K562 (cell line): Measurements from ENCODE around the gene MAP4K5. TPM values are rescaled to one million over a fixed set of nuclear protein-coding genes. Genes with fewer than 3 reads are reported as not detected.

ENCODE experiments used
- ATAC-seq: fragments of 200-7000 bp; cut with Tn5 transposase; 3 replicates; pipeline ENCODE4 v1.9.1; 2020; ENCODE audit warnings: moderate library complexity
- BruUV-seq: library from RNA; stranded (reverse); fragments of 400-500 nt; replicated peaks from 2 replicates; lab custom pipeline; 2021; lab: Mats Ljungman, UMichigan
- CTCF ChIA-PET: fragments of 300-600 bp; formaldehyde crosslinking; extraction: SDS; loops from one replicate; lab custom pipeline; 2021; ENCODE audit warnings: low intra/inter-chr PET ratio; lab: Yijun Ruan, JAX
- POLR2A ChIA-PET: fragments of 300-600, 350-650 bp; sonication (Branson Sonifier 250); formaldehyde crosslinking; extraction: SDS; loops from one replicate; lab custom pipeline; 2021; ENCODE audit warnings: antibody characterized with exemption, inconsistent platforms; lab: Yijun Ruan, JAX
- DNase-seq, 4 experiments: peaks; one replicate each; pipeline versions ENCODE4 v3.0.0 to v3.0.0-alpha.2; 2011 to 2018; ENCODE audit warnings: low spot score in 3 of 4, mixed read lengths in 3 of 4; ENCODE audit errors: extremely low read depth in 1 of 4
- FAIRE-seq: peaks from 2 replicates; lab custom pipeline; 2011; peaks lifted over from hg19 to GRCh38; lab: Jason Lieb, UNC
- H2AFZ ChIP-seq: 2 replicates; pipeline ENCODE4 v1.6.0; 2011; ENCODE audit warnings: low read depth, low read length, control low read depth, inconsistent platforms
- H3K27ac ChIP-seq: fragments of 200-600 bp; 3 replicates; pipeline ENCODE4 v1.8.0; 2011; ENCODE audit warnings: low read depth, mild to moderate bottlenecking, control low read depth, inconsistent platforms, low read length, moderate library complexity, mixed read lengths; ENCODE audit errors: extremely low read depth
- H3K27me3 ChIP-seq, 2 experiments: fragments of 300-600 bp in 1 of 2; 2 replicates in 1 of 2; 3 replicates in 1 of 2; pipeline versions ENCODE4 v1.6.0 to v1.8.0; 2011; ENCODE audit warnings: inconsistent platforms in 2 of 2, low read length in 2 of 2, mild to moderate bottlenecking in 1 of 2, mixed read lengths in 1 of 2, moderate library complexity in 1 of 2; ENCODE audit not compliant: control insufficient read depth in 2 of 2, insufficient read depth in 2 of 2
- H3K36me3 ChIP-seq: fragments of 300-600 bp; 3 replicates; pipeline ENCODE4 v1.8.0; 2011; ENCODE audit warnings: mild to moderate bottlenecking, low read length, inconsistent platforms; ENCODE audit not compliant: control insufficient read depth, insufficient read depth
- H3K4me1 ChIP-seq, 2 experiments: fragments of 200-600 bp in 1 of 2; replicated peaks in 1 of 2; 2 replicates in 1 of 2; 3 replicates in 1 of 2; pipeline versions ENCODE4 v1.5.1 to v1.8.0; 2011; ENCODE audit warnings: inconsistent platforms in 2 of 2, low read length in 2 of 2, mild to moderate bottlenecking in 1 of 2, mixed read lengths in 1 of 2, moderate library complexity in 1 of 2; ENCODE audit not compliant: control insufficient read depth in 2 of 2, insufficient read depth in 2 of 2
- H3K4me2 ChIP-seq: 2 replicates; pipeline ENCODE4 v1.6.1; 2011; ENCODE audit warnings: low read length, control low read depth, inconsistent platforms, mixed read lengths; ENCODE audit not compliant: insufficient read depth
- H3K4me3 ChIP-seq: fragments of 200-600 bp; sonication (generic), shearing (Covaris generic); 2 replicates; pipeline ENCODE4 v1.5.1; 2016; ENCODE audit warnings: control low read depth, inconsistent platforms
- H3K79me2 ChIP-seq: fragments of 200-600 bp; 3 replicates; pipeline ENCODE4 v1.8.0; 2011; ENCODE audit warnings: low read length, inconsistent platforms; ENCODE audit not compliant: control insufficient read depth, insufficient read depth
- H3K9ac ChIP-seq, 2 experiments: 2 replicates each; pipeline versions ENCODE4 v1.6.0 to v1.6.1; 2011; ENCODE audit warnings: low read depth in 2 of 2, low read length in 2 of 2, control low read depth in 1 of 2, inconsistent platforms in 1 of 2, mild to moderate bottlenecking in 1 of 2, mixed read lengths in 1 of 2; ENCODE audit not compliant: insufficient read depth in 1 of 2
- H3K9me1 ChIP-seq: one replicate; pipeline ENCODE4 v1.6.0; 2011; ENCODE audit warnings: inconsistent platforms, mild to moderate bottlenecking, low read length, moderate library complexity; ENCODE audit not compliant: control insufficient read depth, insufficient read depth
- H3K9me3 ChIP-seq: replicated peaks from 2 replicates; pipeline ENCODE4 v1.5.1; 2011; ENCODE audit warnings: low read depth, low read length, inconsistent platforms; ENCODE audit not compliant: control insufficient read depth, insufficient read depth
- H4K20me1 ChIP-seq: replicated peaks from 2 replicates; pipeline ENCODE4 v1.6.1; 2011; ENCODE audit warnings: low read length, inconsistent platforms, mixed read lengths; ENCODE audit not compliant: control insufficient read depth, insufficient read depth
- GATAD2A ChIP-seq: fragments of 450-650 bp; IDR thresholded peaks from 2 replicates; pipeline ENCODE4 v1.6.1; 2017
- IRF2 ChIP-seq: sonication (generic); formaldehyde crosslinking; IDR thresholded peaks from 2 replicates; pipeline ENCODE4 v1.8.1; 2022; ENCODE audit warnings: mild to moderate bottlenecking, missing genetic modification reagents
- MAZ ChIP-seq, 2 experiments: fragments of 450-650 bp in 1 of 2; sonication (generic) in 1 of 2; formaldehyde crosslinking; IDR thresholded peaks in 1 of 2; conservative IDR thresholded peaks in 1 of 2; 2 replicates each; pipeline versions ENCODE4 v1.4.0 to v1.5.0; 2020; ENCODE audit warnings: mild to moderate bottlenecking in 1 of 2, missing genetic modification reagents in 1 of 2
- POLR2AphosphoS5 ChIP-seq: IDR thresholded peaks from 2 replicates; pipeline ENCODE4 v1.6.1; 2011; ENCODE audit warnings: mild to moderate bottlenecking, low read depth, low read length, moderate library complexity; ENCODE audit not compliant: control insufficient read depth, insufficient read depth
- PTRF ChIP-seq: fragments of 450-650 bp; IDR thresholded peaks from 2 replicates; pipeline ENCODE4 v1.6.1; 2016; ENCODE audit warnings: mild to moderate bottlenecking, missing genetic modification characterization, missing compliant biosample characterization
- ZNF184 ChIP-seq: sonication (generic); formaldehyde crosslinking; IDR thresholded peaks from 2 replicates; pipeline ENCODE4 v1.5.0; 2020; ENCODE audit warnings: missing genetic modification reagents
- WGBS: fragments of 100-300 bp; shearing (Covaris generic); methylation state at CpG from one replicate; pipeline ENCODE4 v1.1.6; 2016; ENCODE audit warnings: low coverage, mixed read lengths; ENCODE audit not compliant: insufficient coverage; ENCODE audit errors: missing lambda C conversion rate; 5-methylcytosine and 5-hydroxymethylcytosine counted together
- in situ Hi-C: fragments of 300-500 bp; cut with MboI; formaldehyde crosslinking; loops from 4 replicates; pipeline ENCODE4 v1.15.0; 2018; ENCODE audit warnings: inconsistent platforms, mixed read lengths
- intact Hi-C: fragments of 100-400 bp; cut with micrococcal nuclease; formaldehyde crosslinking; loops from 2 replicates; pipeline ENCODE4 v1.14.2; 2022
- polyA plus RNA-seq, 8 experiments: library from polyadenylated mRNA; depleted of rRNA in 4 of 8; stranded (reverse) in 5 of 8; unstranded in 3 of 8; fragments of >200 nt; fragmentation: Nextera tagmentation in 2 of 8; fragmentation: Illumina TruSeq in 1 of 8; extraction: Ambion mirVana in 2 of 8; extraction: Trizol in 1 of 8; gene quantifications; 2 replicates each; pipeline versions ENCODE4 v1.2.1 to v1.2.3, GENCODE V29; 2011 to 2014; ENCODE audit warnings: inconsistent platforms in 1 of 8, missing spikeins in 1 of 8
- total RNA-seq, 7 experiments: library from RNA; depleted of rRNA in 6 of 7; stranded (reverse); fragments of >200 nt in 6 of 7; fragmentation: Illumina TruSeq in 2 of 7; extraction: Trizol in 2 of 7; gene quantifications; 2 replicates each; pipeline versions ENCODE4 v1.2.1 to v1.2.3, GENCODE V29; 2011 to 2021; ENCODE audit warnings: low replicate concordance in 1 of 7
- TF ChIP-seq, protein P1 (sequence below): fragments of 450-650 bp; IDR thresholded peaks from one replicate; pipeline ENCODE4 v1.6.1; 2018; ENCODE audit warnings: mild to moderate bottlenecking, moderate library complexity; ENCODE audit not compliant: partially characterized antibody

The MAP4K5 gene
- total and polyA plus RNA-seq, 9 of the 15 experiments (the other 6 are each of a cell fraction or from before 2014, with no cell fraction given) = 5.9 to 29.4 (median 18.0) TPM

DNA sequence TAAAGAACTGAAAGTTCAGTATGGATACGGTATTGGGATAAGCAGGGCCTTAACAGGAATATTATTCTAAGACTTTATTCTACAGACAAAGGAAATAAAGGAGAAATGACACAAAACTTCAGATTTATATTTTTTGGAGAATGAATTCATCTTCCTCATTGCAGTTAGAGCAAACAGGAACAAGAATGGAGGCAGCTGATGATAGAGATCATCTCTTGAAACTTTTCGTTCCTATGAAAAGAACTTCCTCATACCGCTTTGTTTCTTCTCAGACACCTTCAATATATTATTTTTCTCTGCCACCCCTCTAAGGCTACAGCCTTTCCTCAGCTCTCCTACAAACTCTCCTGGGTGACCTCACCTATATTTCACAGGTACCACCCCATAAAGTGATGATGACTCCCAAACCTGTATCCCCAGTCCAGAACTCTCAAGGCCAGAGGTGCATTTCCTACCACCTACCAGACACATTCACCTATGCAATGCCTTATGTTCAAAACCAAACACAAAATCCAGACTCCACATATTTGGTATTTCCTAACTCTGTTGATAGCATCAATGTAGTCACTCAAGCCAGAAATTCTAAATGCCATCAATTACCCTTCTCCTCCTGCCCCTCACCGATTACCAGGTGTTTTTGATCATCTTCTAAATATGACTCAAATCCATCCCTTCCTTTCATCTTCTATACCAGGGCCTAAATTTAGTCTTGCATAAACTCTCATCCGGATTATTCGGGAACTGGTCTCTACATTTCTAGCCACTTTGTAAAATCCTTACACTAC is 7.4 kb downstream of the MAP4K5 start:
- ATAC-seq (no peak), FAIRE-seq (no peak), DNase-seq (no peak)
- 67% methylated on average over 6 of the region's 6 CpGs for WGBS
- H2AFZ ChIP-seq = no peak overlapping the region
- ChIA-PET POLR2A (interaction anchor here (0.7 kb wide), 1 partner anchor 26 kb away, joined by 3 read pairs; no protein-coding TSS in a partner anchor), CTCF (no interaction called here)
- BruUV-seq = no TSS peak
- peaks cover 92% of the 10 kb centered on the region for H3K79me2 ChIP-seq
- no peak overlapping the region for H3K9ac ChIP-seq
- no peak overlapping the region for H3K4me3 ChIP-seq
- no peaks in the 10 kb centered on the region for H3K9me1 ChIP-seq
- TF ChIP-seq, protein P1, sequence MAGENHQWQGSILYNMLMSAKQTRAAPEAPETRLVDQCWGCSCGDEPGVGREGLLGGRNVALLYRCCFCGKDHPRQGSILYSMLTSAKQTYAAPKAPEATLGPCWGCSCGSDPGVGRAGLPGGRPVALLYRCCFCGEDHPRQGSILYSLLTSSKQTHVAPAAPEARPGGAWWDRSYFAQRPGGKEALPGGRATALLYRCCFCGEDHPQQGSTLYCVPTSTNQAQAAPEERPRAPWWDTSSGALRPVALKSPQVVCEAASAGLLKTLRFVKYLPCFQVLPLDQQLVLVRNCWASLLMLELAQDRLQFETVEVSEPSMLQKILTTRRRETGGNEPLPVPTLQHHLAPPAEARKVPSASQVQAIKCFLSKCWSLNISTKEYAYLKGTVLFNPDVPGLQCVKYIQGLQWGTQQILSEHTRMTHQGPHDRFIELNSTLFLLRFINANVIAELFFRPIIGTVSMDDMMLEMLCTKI = no peak
- TF ChIP-seq IRF2 (CRISPR knock-in tag) = no peak
- TF ChIP-seq POLR2AphosphoS5 = no peak
- no peak for TF ChIP-seq ZNF184 (CRISPR knock-in tag)
- TF ChIP-seq MAZ (CRISPR knock-in tag; conservative IDR thresholded peaks at IDR 0.05 in 1 of 2, IDR thresholded peaks at IDR 0.05 in 1 of 2) = no peak
- no peak for TF ChIP-seq PTRF (tag)
- no peak for TF ChIP-seq GATAD2A
- no peak overlapping the region for H3K27ac ChIP-seq
- no peaks in the 10 kb centered on the region for H3K27me3 ChIP-seq
- H3K9me3 ChIP-seq = no peaks in the 10 kb centered on the region
- peaks cover 19% of the 10 kb centered on the region; the same call in 2 of the 3 replicates for H3K36me3 ChIP-seq
- intact Hi-C loops = no loop called here
- H3K4me2 ChIP-seq = no peak overlapping the region
- H3K4me1 ChIP-seq = peaks cover 0 to 8% of the 10 kb centered on the region in 2 experiments; a peak in 3 of 5 replicates
- H4K20me1 ChIP-seq = peaks cover 12% of the 10 kb centered on the region; the same call in 1 of the 2 replicates
- in situ Hi-C loops = loop anchor here (10.0 to 25.0 kb wide), 2 partner anchors 200 to 663 kb away; partner anchors contain the start of gene NEMF
